ENCODE data around the gene TNFSF13. TPM values are rescaled to one million over a fixed set of nuclear protein-coding genes. Genes with fewer than 3 reads are reported as not detected.
A peak's percentile ranks its signal among the peaks of the same experiment; 100 is the strongest.

TNFSF13 gene
- total and polyA plus RNA-seq, 2 donors (not counting 1 experiment from before 2014, with no cell fraction given) = 14.7 to 20.2 TPM

GRCh38 chr17:7562208-7562605 lies 3.7 kb downstream of the TNFSF13 start:
- Histone ChIP-seq H3K27me3 (replicated peaks in 1 of 4; ENCODE audit: control extremely low read depth in 1 of 4, control insufficient read depth in 3 of 4, insufficient read depth in 4 of 4, low read length in 3 of 4) (no peaks in the 10 kb centered on the region), H2AFZ (ENCODE audit: insufficient read depth, low read depth, low read length, poor library complexity, severe bottlenecking) (peak overlapping the region; percentile 81), H3K79me2 (ENCODE audit: control insufficient read depth, insufficient read depth, low read length) (peaks cover 57% of the 10 kb centered on the region), H3K4me1 (ENCODE audit: control insufficient read depth in 2 of 2, insufficient read depth in 2 of 2, low read length in 2 of 2) (peaks cover 41 to 60% of the 10 kb centered on the region in 2 donors), H3K9ac (ENCODE audit: low read length) (peak overlapping the region; percentile 97), H3K36me3 (replicated peaks in 1 of 2; ENCODE audit: control extremely low read depth in 1 of 2, control insufficient read depth in 1 of 2, extremely low read depth in 1 of 2, insufficient read depth in 2 of 2, low read length in 1 of 2) (peaks cover 2 to 36% of the 10 kb centered on the region in 2 experiments), H3K4me2 (replicated peaks; ENCODE audit: low read depth, low read length, poor library complexity, severe bottlenecking) (peak overlapping the region; percentile 96), H3K9me3 (ENCODE audit: control extremely low read depth in 1 of 3, control insufficient read depth in 2 of 3, insufficient read depth in 1 of 3, low read length in 2 of 3) (no peaks in the 10 kb centered on the region), H3K27ac (ENCODE audit: low read length in 2 of 2) (peak overlapping the region; percentile 73 to 97), H4K20me1 (ENCODE audit: control insufficient read depth, insufficient read depth, low read length, poor library complexity, severe bottlenecking) (peaks cover 17% of the 10 kb centered on the region), H3K4me3 (ENCODE audit: control extremely low read depth in 1 of 5, extremely low read depth in 1 of 5, insufficient read depth in 1 of 5, low read depth in 2 of 5, low read length in 4 of 5) (peak overlapping the region; percentile 63 to 95 (median 81))
- no peaks in the 10 kb centered on the region for H3K27me3 Mint-ChIP-seq
- H3K27ac Mint-ChIP-seq = peak overlapping the region; percentile 91
- no peak for TF ChIP-seq CTCF (IDR thresholded peaks at IDR 0.05)
- TF ChIP-seq EZH2 (IDR thresholded peaks at IDR 0.05; ENCODE audit: borderline replicate concordance, insufficient read depth, low read depth, low read length, poor library complexity, severe bottlenecking) = no peak
- peaks cover 48% of the 10 kb centered on the region for H3K4me1 Mint-ChIP-seq
- ChIA-PET POLR2A (interaction anchor here (0.8 to 2.7 kb wide), 6 partner anchors 9 to 281 kb away, joined by 3 to 13 read pairs (median 6); partner anchors contain the start of genes CD68, MPDU1, POLR2A and SLC2A4), CTCF (interaction anchor here (2.4 to 25.0 kb wide), 7 partner anchors 15 to 206 kb away, joined by 21 to 666 read pairs (median 42); partner anchors contain the start of genes CD68, MPDU1, SOX15 and TMEM95)
- H3K9me3 Mint-ChIP-seq (ENCODE audit: insufficient read depth) = no peaks in the 10 kb centered on the region
- intact Hi-C loops (cut with micrococcal nuclease) = loop anchor here (5.0 kb wide), 1 partner anchor 325 kb away; the partner anchor contains the start of gene PHF23
- WGBS (ENCODE audit: insufficient coverage) = 2% methylated on average over 25 of the region's 28 CpGs
- DNase-seq (no peak), ATAC-seq (ENCODE audit: low read depth) (no peak)
- H3K4me3 Mint-ChIP-seq = peak overlapping the region; percentile 89

GRCh38 chr17:7563115-7563869 lies 4.7 kb downstream of the TNFSF13 start:
- H4K20me1 ChIP-seq (ENCODE audit: control insufficient read depth, insufficient read depth, low read length, poor library complexity, severe bottlenecking) = peaks cover 17% of the 10 kb centered on the region
- ATAC-seq (ENCODE audit: low read depth) (no peak), DNase-seq (peak; percentile 16)
- no peaks in the 10 kb centered on the region for H3K27me3 ChIP-seq (replicated peaks in 1 of 4; ENCODE audit: control extremely low read depth in 1 of 4, control insufficient read depth in 3 of 4, insufficient read depth in 4 of 4, low read length in 3 of 4)
- peaks cover 57% of the 10 kb centered on the region for H3K79me2 ChIP-seq (ENCODE audit: control insufficient read depth, insufficient read depth, low read length)
- no peak overlapping the region for H3K27ac ChIP-seq (ENCODE audit: low read length in 2 of 2)
- peaks cover 34 to 49% of the 10 kb centered on the region in 2 donors for H3K4me1 ChIP-seq (ENCODE audit: control insufficient read depth in 2 of 2, insufficient read depth in 2 of 2, low read length in 2 of 2)
- H3K4me3 ChIP-seq (ENCODE audit: control extremely low read depth in 1 of 5, extremely low read depth in 1 of 5, insufficient read depth in 1 of 5, low read depth in 2 of 5, low read length in 4 of 5) = peak overlapping the region in 1 of 5 experiments; percentile 95
- CTCF ChIA-PET = interaction anchor here (2.9 to 25.0 kb wide), 3 partner anchors 16 to 43 kb away, joined by 10 to 666 read pairs (median 126); partner anchors contain the start of genes SOX15 and TNFSF12
- H3K27me3 Mint-ChIP-seq = no peaks in the 10 kb centered on the region
- POLR2A ChIA-PET = no interaction called here
- no peaks in the 10 kb centered on the region for H3K9me3 ChIP-seq (ENCODE audit: control extremely low read depth in 1 of 3, control insufficient read depth in 2 of 3, insufficient read depth in 1 of 3, low read length in 2 of 3)
- peak overlapping the region; percentile 96 for H3K4me2 ChIP-seq (replicated peaks; ENCODE audit: low read depth, low read length, poor library complexity, severe bottlenecking)
- peaks cover 42% of the 10 kb centered on the region for H3K4me1 Mint-ChIP-seq
- H2AFZ ChIP-seq (ENCODE audit: insufficient read depth, low read depth, low read length, poor library complexity, severe bottlenecking) = no peak overlapping the region
- peak overlapping the region; percentile 89 for H3K4me3 Mint-ChIP-seq
- intact Hi-C loops (cut with micrococcal nuclease) = loop anchor here (5.0 kb wide), 1 partner anchor 326 kb away; the partner anchor contains the start of gene PHF23
- H3K9ac ChIP-seq (ENCODE audit: low read length) = no peak overlapping the region
- TF ChIP-seq CTCF (IDR thresholded peaks at IDR 0.05) (no peak), EZH2 (IDR thresholded peaks at IDR 0.05; ENCODE audit: borderline replicate concordance, insufficient read depth, low read depth, low read length, poor library complexity, severe bottlenecking) (no peak)
- no peak overlapping the region for H3K27ac Mint-ChIP-seq
- peaks cover 2 to 40% of the 10 kb centered on the region in 2 experiments for H3K36me3 ChIP-seq (replicated peaks in 1 of 2; ENCODE audit: control extremely low read depth in 1 of 2, control insufficient read depth in 1 of 2, extremely low read depth in 1 of 2, insufficient read depth in 2 of 2, low read length in 1 of 2)
- H3K9me3 Mint-ChIP-seq (ENCODE audit: insufficient read depth) = no peaks in the 10 kb centered on the region
- 96% methylated on average over 22 of the region's 30 CpGs for WGBS (ENCODE audit: insufficient coverage)
